GM23248 (cell line): ENCODE measurements around the gene NEB. TPM values are rescaled to one million over a fixed set of nuclear protein-coding genes. Genes with fewer than 3 reads are reported as not detected.

ENCODE experiments used
- DNase-seq: peaks from one replicate; pipeline ENCODE4 v3.0.0-alpha.2; 2015
- H2AFZ ChIP-seq: fragments of 200-600 bp; sonication (generic); 2 replicates; pipeline ENCODE4 v1.6.1; 2016; ENCODE audit warnings: antibody characterized with exemption
- H3F3A ChIP-seq: fragments of 200-600 bp; sonication (generic); 2 replicates; pipeline ENCODE4 v1.6.1; 2016; ENCODE audit warnings: mild to moderate bottlenecking, antibody characterized with exemption, mixed run types; ENCODE audit not compliant: insufficient read depth
- H3K27ac ChIP-seq: fragments of 200-600 bp; sonication (generic); 2 replicates; pipeline ENCODE4 v1.5.1; 2016; ENCODE audit warnings: mild to moderate bottlenecking
- H3K27me3 ChIP-seq: fragments of 200-600 bp; sonication (generic); replicated peaks from 2 replicates; pipeline ENCODE4 v1.6.1; 2016; ENCODE audit warnings: mild to moderate bottlenecking; ENCODE audit not compliant: insufficient read depth
- H3K36me3 ChIP-seq: fragments of 200-600 bp; sonication (generic); 2 replicates; pipeline ENCODE4 v1.6.1; 2016; ENCODE audit warnings: low read depth, mild to moderate bottlenecking
- H3K4me1 ChIP-seq: fragments of 200-600 bp; sonication (generic); 2 replicates; pipeline ENCODE4 v1.6.1; 2016; ENCODE audit warnings: mild to moderate bottlenecking; ENCODE audit not compliant: insufficient read depth
- H3K4me2 ChIP-seq: fragments of 200-600 bp; sonication (generic); one replicate; pipeline ENCODE4 v1.6.1; 2016; ENCODE audit warnings: mild to moderate bottlenecking; ENCODE audit not compliant: unreplicated experiment
- H3K4me3 ChIP-seq: fragments of 200-600 bp; sonication (generic); 2 replicates; pipeline ENCODE4 v1.5.1; 2016; ENCODE audit warnings: mild to moderate bottlenecking
- H3K79me2 ChIP-seq: fragments of 200-600 bp; sonication (generic); 2 replicates; pipeline ENCODE4 v1.6.1; 2016; ENCODE audit warnings: mild to moderate bottlenecking; ENCODE audit not compliant: insufficient read depth
- H3K9ac ChIP-seq: fragments of 200-600 bp; sonication (generic); 2 replicates; pipeline ENCODE4 v1.6.1; 2016; ENCODE audit warnings: mild to moderate bottlenecking
- H3K9me2 ChIP-seq: fragments of 200-600 bp; sonication (generic); 2 replicates; pipeline ENCODE4 v1.6.1; 2016; ENCODE audit warnings: mixed run types, mild to moderate bottlenecking, moderate library complexity; ENCODE audit not compliant: insufficient read depth
- H3K9me3 ChIP-seq: fragments of 200-600 bp; sonication (generic); one replicate; pipeline ENCODE4 v1.6.1; 2017; ENCODE audit warnings: low read depth
- H4K20me1 ChIP-seq: fragments of 200-600 bp; sonication (generic); 2 replicates; pipeline ENCODE4 v1.6.0; 2016; ENCODE audit not compliant: insufficient read depth
- EZH2 ChIP-seq: fragments of 200-600 bp; sonication (generic); IDR thresholded peaks from 2 replicates; pipeline ENCODE4 v1.6.1; 2018; ENCODE audit warnings: antibody characterized with exemption, mild to moderate bottlenecking; ENCODE audit not compliant: insufficient read depth, poor library complexity, severe bottlenecking
- EZH2phosphoT487 ChIP-seq: fragments of 200-600 bp; sonication (generic); IDR thresholded peaks from 2 replicates; pipeline ENCODE4 v1.6.1; 2018; ENCODE audit warnings: antibody characterized with exemption, moderate library complexity, mild to moderate bottlenecking, low read depth; ENCODE audit not compliant: insufficient read depth
- WGBS, 2 experiments: methylation state at CpG; one replicate each; pipeline ENCODE4 v1.1.6; 2015 to 2017; ENCODE audit warnings: low lambda C conversion rate in 2 of 2, low coverage in 1 of 2; ENCODE audit errors: missing lambda C conversion rate in 2 of 2; 5-methylcytosine and 5-hydroxymethylcytosine counted together
- in situ Hi-C: fragments of 300-500 bp; cut with MboI; formaldehyde crosslinking; loops from 2 replicates; pipeline ENCODE4 v1.15.0; 2020
- polyA plus RNA-seq: library from polyadenylated mRNA; unstranded; fragments of >200 nt; fragmentation: Nextera tagmentation; extraction: Ambion mirVana; gene quantifications from 2 replicates; pipeline ENCODE4 v1.2.1, GENCODE V29; 2016
- total RNA-seq: library from RNA; depleted of rRNA; stranded (reverse); fragments of >200 nt; shearing (Covaris generic); gene quantifications from 2 replicates; pipeline ENCODE4 v1.2.3, GENCODE V29; 2014

NEB gene
- total and polyA plus RNA-seq, 2 experiments from 2014 or later = 0.11 to 1.5 TPM

DNA sequence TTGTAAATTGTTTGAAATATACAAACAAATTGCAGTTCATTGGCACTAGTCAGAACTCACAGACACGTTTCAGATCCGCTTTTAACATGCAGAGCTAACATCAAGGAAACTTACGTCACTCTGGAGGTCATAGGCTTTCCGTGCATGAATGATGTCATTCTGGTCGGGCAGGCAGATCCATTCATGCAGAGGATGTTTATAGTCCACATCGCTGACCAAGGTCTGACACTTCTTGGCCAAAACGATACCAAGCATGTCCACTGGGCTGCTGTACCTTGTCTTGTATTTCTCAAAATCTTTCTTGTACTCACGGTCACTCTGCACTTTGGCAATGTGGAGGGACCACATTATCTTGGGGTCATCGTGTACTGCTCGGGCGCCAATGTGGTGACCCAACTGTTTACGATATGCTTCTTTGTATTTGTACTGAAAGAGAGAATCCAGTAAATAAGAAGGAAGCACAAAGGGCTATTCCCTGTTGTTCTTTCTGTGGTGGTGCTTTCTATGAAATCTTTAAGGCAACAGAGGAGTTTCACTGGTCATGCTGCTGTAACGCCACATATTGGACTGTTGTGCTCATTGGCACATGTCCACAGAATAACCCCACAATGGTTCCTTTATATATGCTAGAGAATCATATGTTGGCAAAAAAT is 114.8 kb downstream of the NEB start:
- Histone ChIP-seq H3F3A (no peaks in the 10 kb centered on the region), H3K27me3 (no peaks in the 10 kb centered on the region), H2AFZ (no peak overlapping the region), H3K4me2 (no peak overlapping the region), H3K79me2 (no peaks in the 10 kb centered on the region), H4K20me1 (no peaks in the 10 kb centered on the region), H3K36me3 (no peaks in the 10 kb centered on the region), H3K27ac (no peak overlapping the region), H3K9me2 (no peaks in the 10 kb centered on the region), H3K9ac (no peak overlapping the region), H3K9me3 (no peaks in the 10 kb centered on the region), H3K4me3 (no peak overlapping the region), H3K4me1 (no peaks in the 10 kb centered on the region)
- TF ChIP-seq EZH2phosphoT487 = no peak
- no peak for TF ChIP-seq EZH2
- 87 to 88% methylated on average over 13 of the region's 13 CpGs for WGBS, 2 experiments
- in situ Hi-C loops = no loop called here
- DNase-seq = no peak

DNA sequence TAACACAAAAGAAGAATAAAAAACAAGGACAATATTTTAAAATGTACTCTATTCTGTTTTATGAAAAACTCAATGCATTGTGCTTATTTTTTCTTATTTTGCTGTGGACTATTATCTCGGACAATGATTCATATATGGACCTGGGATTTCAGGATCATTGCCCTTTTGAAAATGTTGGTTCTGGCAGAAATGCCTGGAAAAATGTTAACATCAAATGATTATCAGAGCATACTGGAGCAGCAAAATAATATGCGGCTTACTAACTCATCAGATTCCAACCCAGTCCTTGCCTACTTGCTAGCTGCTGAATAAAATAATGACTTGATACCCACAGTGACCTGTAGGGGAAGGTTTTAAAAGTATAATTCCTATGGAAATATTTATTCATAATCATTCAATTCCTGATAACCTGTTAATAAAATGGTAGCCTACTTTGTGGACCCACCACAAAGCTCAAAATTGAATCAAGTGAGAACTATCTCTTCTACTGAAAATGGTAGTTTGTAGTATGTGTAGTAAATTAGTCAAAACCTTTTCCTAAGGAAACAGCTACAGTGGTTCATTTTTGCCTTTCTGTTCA is 117.4 kb downstream of the NEB start:
- no peaks in the 10 kb centered on the region for H3K4me1 ChIP-seq
- TF ChIP-seq EZH2phosphoT487 = no peak
- no peak for TF ChIP-seq EZH2
- H3K27me3 ChIP-seq = no peaks in the 10 kb centered on the region
- H3F3A ChIP-seq = no peaks in the 10 kb centered on the region
- no peak overlapping the region for H3K9ac ChIP-seq
- H3K9me2 ChIP-seq = no peaks in the 10 kb centered on the region
- no peaks in the 10 kb centered on the region for H3K79me2 ChIP-seq
- no peak overlapping the region for H3K4me3 ChIP-seq
- WGBS, 2 experiments = 66 to 77% methylated on average over 2 of the region's 2 CpGs
- H3K9me3 ChIP-seq = no peaks in the 10 kb centered on the region
- H3K27ac ChIP-seq = no peak overlapping the region
- no peaks in the 10 kb centered on the region for H3K36me3 ChIP-seq
- no peak overlapping the region for H2AFZ ChIP-seq
- H3K4me2 ChIP-seq = no peak overlapping the region
- in situ Hi-C loops = no loop called here
- no peaks in the 10 kb centered on the region for H4K20me1 ChIP-seq
- no peak for DNase-seq

DNA sequence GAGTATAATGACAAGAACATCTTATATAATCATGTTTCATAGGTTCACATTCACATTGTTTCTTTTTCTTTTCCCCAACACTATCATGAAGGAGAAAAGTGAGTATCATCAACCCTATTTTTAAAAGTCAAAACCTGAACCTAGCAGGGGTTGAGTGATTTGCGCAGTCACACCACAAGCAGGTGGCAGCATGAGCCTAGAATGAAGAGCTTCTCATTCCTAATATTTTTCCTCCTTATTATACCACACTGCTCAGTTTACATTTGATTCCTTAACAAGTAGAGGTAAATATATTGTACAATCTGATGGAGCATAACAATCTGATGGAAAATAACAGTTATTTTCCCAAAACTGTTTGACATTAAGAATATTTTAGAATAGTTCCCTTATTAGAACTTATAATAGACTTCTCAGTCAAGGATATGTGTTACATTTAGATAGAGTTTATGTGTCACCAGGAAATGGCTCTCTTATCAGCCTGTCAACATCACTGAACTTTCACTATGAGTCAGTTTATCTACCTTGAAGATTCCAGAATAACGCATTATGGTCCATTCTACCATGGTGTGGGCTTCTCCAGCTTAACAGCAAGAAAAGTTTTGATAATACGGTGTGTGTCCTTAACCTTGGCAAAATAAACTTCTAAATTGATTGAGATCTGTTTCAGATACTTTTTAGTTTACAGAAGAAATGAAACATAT is 119.5 kb downstream of the NEB start:
- WGBS, 2 experiments = 89 to 91% methylated on average over 3 of the region's 3 CpGs
- Histone ChIP-seq H3K27me3 (no peaks in the 10 kb centered on the region), H2AFZ (no peak overlapping the region), H3K27ac (no peak overlapping the region), H3K9me3 (no peaks in the 10 kb centered on the region), H4K20me1 (no peaks in the 10 kb centered on the region), H3K36me3 (no peaks in the 10 kb centered on the region), H3K9ac (no peak overlapping the region), H3K79me2 (no peaks in the 10 kb centered on the region), H3K9me2 (no peaks in the 10 kb centered on the region), H3K4me2 (no peak overlapping the region), H3F3A (no peaks in the 10 kb centered on the region), H3K4me1 (no peaks in the 10 kb centered on the region), H3K4me3 (no peak overlapping the region)
- in situ Hi-C loops = no loop called here
- DNase-seq = no peak
- TF ChIP-seq EZH2phosphoT487 = no peak
- no peak for TF ChIP-seq EZH2

DNA sequence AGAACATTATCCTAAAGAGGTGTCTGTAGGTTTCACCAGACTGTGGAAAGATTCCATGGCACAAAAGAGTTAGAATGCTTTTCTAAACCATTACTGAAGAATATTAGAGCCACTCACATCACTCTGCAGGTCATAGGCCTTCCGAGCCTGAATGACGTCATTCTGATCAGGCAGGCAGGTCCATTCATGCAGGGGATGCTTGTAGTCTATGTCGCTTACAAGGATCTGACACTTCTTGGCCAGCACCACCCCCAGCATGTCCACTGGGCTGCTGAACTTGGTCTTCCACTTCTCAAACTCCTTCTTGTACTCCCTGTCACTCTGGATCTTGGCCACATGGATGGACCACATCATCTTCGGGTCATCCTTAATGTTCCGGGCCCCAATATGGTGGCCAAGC is 120.1 kb downstream of the NEB start:
- Histone ChIP-seq H3K9ac (no peak overlapping the region), H3K9me3 (no peaks in the 10 kb centered on the region), H3K9me2 (no peaks in the 10 kb centered on the region), H3K4me2 (no peak overlapping the region), H3K36me3 (no peaks in the 10 kb centered on the region), H3K4me3 (no peak overlapping the region), H2AFZ (no peak overlapping the region), H3K4me1 (no peaks in the 10 kb centered on the region), H3K79me2 (no peaks in the 10 kb centered on the region), H3K27ac (no peak overlapping the region), H3K27me3 (no peaks in the 10 kb centered on the region), H4K20me1 (no peaks in the 10 kb centered on the region), H3F3A (no peaks in the 10 kb centered on the region)
- 84 to 87% methylated on average over 5 of the region's 5 CpGs for WGBS, 2 experiments
- no peak for DNase-seq
- no peak for TF ChIP-seq EZH2
- no peak for TF ChIP-seq EZH2phosphoT487
- in situ Hi-C loops = no loop called here
